Hepatocyte (in vitro differentiated cells): ENCODE measurements around the gene PACSIN3.
"Not testable (repeated sequence)": the region's sequence is repeated elsewhere in the genome, so short reads cannot be mapped to it uniquely, and the experiment has no call there.

Experiments
- EZH2 ChIP-seq: fragments of 200-600 bp; sonication (generic); IDR thresholded peaks from 2 replicates; pipeline ENCODE4 v1.6.1; 2016; ENCODE audit warnings: antibody characterized with exemption, mild to moderate bottlenecking, borderline replicate concordance
- EZH2phosphoT487 ChIP-seq: fragments of 200-600 bp; sonication (generic); IDR thresholded peaks from one replicate; pipeline ENCODE4 v1.6.1; 2018; ENCODE audit warnings: antibody characterized with exemption, mild to moderate bottlenecking, low read depth, moderate library complexity; ENCODE audit not compliant: unreplicated experiment, severe bottlenecking
- TF ChIP-seq, protein P1 (sequence below): fragments of 200-600 bp; sonication (generic); IDR thresholded peaks from 2 replicates; pipeline ENCODE4 v1.5.1; 2016; ENCODE audit warnings: antibody characterized with exemption, mild to moderate bottlenecking; ENCODE audit not compliant: poor library complexity

- TF ChIP-seq, protein P1, sequence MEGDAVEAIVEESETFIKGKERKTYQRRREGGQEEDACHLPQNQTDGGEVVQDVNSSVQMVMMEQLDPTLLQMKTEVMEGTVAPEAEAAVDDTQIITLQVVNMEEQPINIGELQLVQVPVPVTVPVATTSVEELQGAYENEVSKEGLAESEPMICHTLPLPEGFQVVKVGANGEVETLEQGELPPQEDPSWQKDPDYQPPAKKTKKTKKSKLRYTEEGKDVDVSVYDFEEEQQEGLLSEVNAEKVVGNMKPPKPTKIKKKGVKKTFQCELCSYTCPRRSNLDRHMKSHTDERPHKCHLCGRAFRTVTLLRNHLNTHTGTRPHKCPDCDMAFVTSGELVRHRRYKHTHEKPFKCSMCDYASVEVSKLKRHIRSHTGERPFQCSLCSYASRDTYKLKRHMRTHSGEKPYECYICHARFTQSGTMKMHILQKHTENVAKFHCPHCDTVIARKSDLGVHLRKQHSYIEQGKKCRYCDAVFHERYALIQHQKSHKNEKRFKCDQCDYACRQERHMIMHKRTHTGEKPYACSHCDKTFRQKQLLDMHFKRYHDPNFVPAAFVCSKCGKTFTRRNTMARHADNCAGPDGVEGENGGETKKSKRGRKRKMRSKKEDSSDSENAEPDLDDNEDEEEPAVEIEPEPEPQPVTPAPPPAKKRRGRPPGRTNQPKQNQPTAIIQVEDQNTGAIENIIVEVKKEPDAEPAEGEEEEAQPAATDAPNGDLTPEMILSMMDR, result not testable (repeated sequence)
- not testable (repeated sequence) for TF ChIP-seq EZH2phosphoT487, EZH2
These were observed 11.9 kb upstream of the PACSIN3 start for GRCh38 chr11:47198161-47198560.
